GM12864 (cell line): ENCODE measurements around the gene STXBP2.

Source experiments
- DNase-seq: peaks from one replicate; pipeline ENCODE4 v3.0.0-alpha.2; 2011; ENCODE audit warnings: low read depth
- H3K4me3 ChIP-seq: 2 replicates; pipeline ENCODE4 v1.5.1; 2011; ENCODE audit warnings: mild to moderate bottlenecking, low read depth, low read length, control low read depth
- TF ChIP-seq, protein P1 (sequence below): IDR thresholded peaks from 2 replicates; pipeline ENCODE4 v1.5.1; 2011; ENCODE audit warnings: low read depth, mild to moderate bottlenecking, moderate library complexity, low read length, control low read depth, inconsistent platforms; ENCODE audit errors: missing control alignments

The STXBP2 gene

GRCh38 chr19:7598180-7598579 is 38.7 kb upstream of the STXBP2 start:
- no peak for DNase-seq
- H3K4me3 ChIP-seq: no peak overlapping the region
- TF ChIP-seq, protein P1, sequence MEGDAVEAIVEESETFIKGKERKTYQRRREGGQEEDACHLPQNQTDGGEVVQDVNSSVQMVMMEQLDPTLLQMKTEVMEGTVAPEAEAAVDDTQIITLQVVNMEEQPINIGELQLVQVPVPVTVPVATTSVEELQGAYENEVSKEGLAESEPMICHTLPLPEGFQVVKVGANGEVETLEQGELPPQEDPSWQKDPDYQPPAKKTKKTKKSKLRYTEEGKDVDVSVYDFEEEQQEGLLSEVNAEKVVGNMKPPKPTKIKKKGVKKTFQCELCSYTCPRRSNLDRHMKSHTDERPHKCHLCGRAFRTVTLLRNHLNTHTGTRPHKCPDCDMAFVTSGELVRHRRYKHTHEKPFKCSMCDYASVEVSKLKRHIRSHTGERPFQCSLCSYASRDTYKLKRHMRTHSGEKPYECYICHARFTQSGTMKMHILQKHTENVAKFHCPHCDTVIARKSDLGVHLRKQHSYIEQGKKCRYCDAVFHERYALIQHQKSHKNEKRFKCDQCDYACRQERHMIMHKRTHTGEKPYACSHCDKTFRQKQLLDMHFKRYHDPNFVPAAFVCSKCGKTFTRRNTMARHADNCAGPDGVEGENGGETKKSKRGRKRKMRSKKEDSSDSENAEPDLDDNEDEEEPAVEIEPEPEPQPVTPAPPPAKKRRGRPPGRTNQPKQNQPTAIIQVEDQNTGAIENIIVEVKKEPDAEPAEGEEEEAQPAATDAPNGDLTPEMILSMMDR: no peak

- TF ChIP-seq, protein P1: no peak
- H3K4me3 ChIP-seq: no peak overlapping the region
- no peak for DNase-seq
These were observed 36.2 kb upstream of the STXBP2 start for GRCh38 chr19:7600721-7601120.

DNA sequence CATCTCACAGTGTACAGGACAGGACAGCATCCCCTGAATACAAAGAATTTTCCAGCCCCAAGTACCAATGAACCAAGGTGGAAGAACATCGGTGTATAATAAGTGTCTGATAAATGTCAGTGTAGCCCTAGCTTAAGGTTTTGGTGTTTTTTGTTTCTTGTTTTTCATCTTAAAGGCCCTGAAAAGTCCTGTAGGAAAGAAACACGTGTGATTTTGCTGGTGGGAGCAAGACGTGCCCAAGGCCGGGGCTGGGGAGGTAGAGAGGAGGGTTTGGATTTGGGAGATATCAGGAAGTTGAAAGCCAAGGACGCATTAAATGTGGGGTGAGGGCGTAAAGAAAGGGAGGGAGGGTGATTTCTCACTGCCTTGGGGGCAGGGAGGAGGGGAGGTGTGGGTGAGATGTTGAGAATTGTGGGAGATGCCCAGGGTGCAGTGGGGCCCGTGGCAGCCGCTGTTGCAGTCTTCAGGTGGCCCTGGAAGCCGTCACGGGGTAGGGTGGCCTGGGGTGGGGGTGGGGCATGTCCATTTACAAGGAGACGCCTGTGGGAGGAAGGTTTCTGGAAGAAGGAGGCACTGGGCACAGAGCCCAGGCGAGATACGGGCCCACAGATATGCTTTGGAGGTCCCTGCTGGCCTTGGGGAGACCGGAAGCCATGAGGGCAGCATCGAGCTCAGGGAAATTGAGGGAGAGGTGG is 34.5 kb upstream of the STXBP2 start:
- DNase-seq: no peak
- TF ChIP-seq, protein P1: no peak
- no peak overlapping the region for H3K4me3 ChIP-seq

- H3K4me3 ChIP-seq: no peak overlapping the region
- TF ChIP-seq, protein P1: no peak
- no peak for DNase-seq
These were observed 33.9 kb upstream of the STXBP2 start for GRCh38 chr19:7602935-7603497.

- H3K4me3 ChIP-seq: no peak overlapping the region
- TF ChIP-seq, protein P1: no peak
- DNase-seq: no peak
These were observed 33.0 kb upstream of the STXBP2 start for GRCh38 chr19:7603919-7604318.

GRCh38 chr19:7605490-7606222 is 31.3 kb upstream of the STXBP2 start:
- DNase-seq: peak; percentile 26
- H3K4me3 ChIP-seq: no peak overlapping the region
- TF ChIP-seq, protein P1: no peak

- no peak for DNase-seq
- H3K4me3 ChIP-seq: no peak overlapping the region
- TF ChIP-seq, protein P1: no peak
These were observed 30.6 kb upstream of the STXBP2 start for GRCh38 chr19:7606289-7606688.
